ENCODE results near the gene CYP4V2. TPM values are rescaled to one million over a fixed set of nuclear protein-coding genes. Genes with fewer than 3 reads are reported as not detected.
A peak's percentile ranks its signal among the peaks of the same experiment; 100 is the strongest.

CYP4V2 gene
- total and polyA plus RNA-seq, 2 donors from 2014 or later: 29.5 to 69.8 TPM

DNA sequence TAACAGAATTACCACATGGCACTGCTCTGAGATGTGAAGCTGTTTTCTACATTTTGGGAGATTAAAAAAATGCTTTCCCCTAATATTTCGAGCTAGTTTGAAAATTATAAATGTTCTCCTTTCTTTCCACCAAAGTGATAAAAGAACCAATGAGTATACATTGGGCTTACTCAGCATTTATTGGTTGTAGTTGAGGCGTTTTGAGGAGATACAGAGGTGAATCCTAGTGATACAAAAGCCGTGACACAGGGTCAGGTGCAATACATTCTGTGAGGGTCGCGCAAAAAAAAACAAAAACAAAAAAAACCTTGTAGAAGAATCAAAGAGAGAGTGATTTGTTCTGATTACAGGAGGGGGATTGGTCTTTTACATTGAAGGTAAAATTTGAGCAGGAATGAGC, 32.4 kb upstream of the CYP4V2 start:
- Histone ChIP-seq H3K4me3 (ENCODE audit: low read length in 3 of 3) (no peak overlapping the region), H3K9ac (ENCODE audit: low read length in 3 of 3) (no peak overlapping the region), H3K27me3 (ENCODE audit: control insufficient read depth, insufficient read depth, low read length) (no peaks in the 10 kb centered on the region), H3K36me3 (ENCODE audit: control insufficient read depth in 2 of 3, insufficient read depth in 3 of 3, low read length in 3 of 3) (peaks cover 12 to 23% (median 15%) of the 10 kb centered on the region in 3 donors), H3K9me3 (ENCODE audit: control insufficient read depth in 2 of 3, insufficient read depth in 1 of 3, low read length in 3 of 3) (peaks cover 0 to 1% (median 0%) of the 10 kb centered on the region in 3 donors), H3K4me1 (ENCODE audit: control insufficient read depth in 2 of 3, insufficient read depth in 2 of 3, low read depth in 1 of 3, low read length in 3 of 3) (peaks cover 0 to 6% (median 0%) of the 10 kb centered on the region in 3 donors), H3K27ac (ENCODE audit: low read depth in 2 of 2, low read length in 2 of 2) (no peak overlapping the region)
- intact Hi-C loops (cut with DNase I): no loop called here
- TF ChIP-seq, protein P1, sequence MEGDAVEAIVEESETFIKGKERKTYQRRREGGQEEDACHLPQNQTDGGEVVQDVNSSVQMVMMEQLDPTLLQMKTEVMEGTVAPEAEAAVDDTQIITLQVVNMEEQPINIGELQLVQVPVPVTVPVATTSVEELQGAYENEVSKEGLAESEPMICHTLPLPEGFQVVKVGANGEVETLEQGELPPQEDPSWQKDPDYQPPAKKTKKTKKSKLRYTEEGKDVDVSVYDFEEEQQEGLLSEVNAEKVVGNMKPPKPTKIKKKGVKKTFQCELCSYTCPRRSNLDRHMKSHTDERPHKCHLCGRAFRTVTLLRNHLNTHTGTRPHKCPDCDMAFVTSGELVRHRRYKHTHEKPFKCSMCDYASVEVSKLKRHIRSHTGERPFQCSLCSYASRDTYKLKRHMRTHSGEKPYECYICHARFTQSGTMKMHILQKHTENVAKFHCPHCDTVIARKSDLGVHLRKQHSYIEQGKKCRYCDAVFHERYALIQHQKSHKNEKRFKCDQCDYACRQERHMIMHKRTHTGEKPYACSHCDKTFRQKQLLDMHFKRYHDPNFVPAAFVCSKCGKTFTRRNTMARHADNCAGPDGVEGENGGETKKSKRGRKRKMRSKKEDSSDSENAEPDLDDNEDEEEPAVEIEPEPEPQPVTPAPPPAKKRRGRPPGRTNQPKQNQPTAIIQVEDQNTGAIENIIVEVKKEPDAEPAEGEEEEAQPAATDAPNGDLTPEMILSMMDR (IDR thresholded peaks at IDR 0.05; ENCODE audit: borderline replicate concordance, extremely low read depth, insufficient read depth): no peak
- FAIRE-seq (no peak), DNase-seq (no peak)

DNA sequence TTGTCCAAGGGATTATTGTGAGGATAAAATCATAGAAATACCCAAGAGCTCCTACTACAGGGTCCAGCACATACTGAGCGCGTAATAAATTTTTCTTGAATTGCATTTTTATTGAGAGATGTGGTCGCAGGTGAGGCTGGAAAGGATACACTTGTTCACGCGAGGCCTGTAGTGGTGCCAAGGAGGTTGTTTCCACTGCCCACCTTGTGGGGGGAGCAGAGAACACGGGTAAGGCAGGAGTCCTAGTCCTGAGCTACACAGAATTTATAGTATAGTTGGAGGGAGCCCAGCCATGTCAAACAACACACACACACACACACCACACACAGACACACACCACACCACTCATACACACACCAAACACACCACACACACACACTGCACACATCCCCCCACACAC, 31.8 kb upstream of the CYP4V2 start:
- FAIRE-seq: no peak

DNA sequence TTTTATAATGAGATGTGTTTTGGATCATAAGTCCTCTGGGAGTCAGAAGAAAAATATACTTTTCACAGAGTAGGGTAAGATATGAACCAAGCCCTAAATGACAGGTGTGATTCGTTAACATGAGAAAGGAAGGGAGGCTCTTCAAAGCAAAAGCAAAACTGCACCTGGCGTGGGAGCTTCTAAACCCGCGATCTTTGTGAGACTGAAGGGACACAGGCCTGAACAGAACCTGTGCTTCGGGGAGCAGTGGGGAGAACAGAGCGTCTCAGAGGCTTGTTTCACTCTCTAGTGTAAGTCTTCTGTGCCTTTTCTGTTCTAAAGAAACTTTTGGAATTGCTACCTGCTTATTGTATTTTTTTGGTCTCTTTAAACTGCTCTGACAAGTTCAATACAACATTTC, 30.2 kb upstream of the CYP4V2 start:
- Histone ChIP-seq H3K36me3 (ENCODE audit: control insufficient read depth in 2 of 3, insufficient read depth in 3 of 3, low read length in 3 of 3) (peaks cover 12 to 27% (median 15%) of the 10 kb centered on the region in 3 donors), H3K27ac (ENCODE audit: low read depth in 2 of 2, low read length in 2 of 2) (no peak overlapping the region), H3K4me3 (ENCODE audit: low read length in 3 of 3) (no peak overlapping the region), H3K9me3 (ENCODE audit: control insufficient read depth in 2 of 3, insufficient read depth in 1 of 3, low read length in 3 of 3) (peaks cover 0 to 1% (median 0%) of the 10 kb centered on the region in 3 donors), H3K9ac (ENCODE audit: low read length in 3 of 3) (no peak overlapping the region), H3K4me1 (ENCODE audit: control insufficient read depth in 2 of 3, insufficient read depth in 2 of 3, low read depth in 1 of 3, low read length in 3 of 3) (peaks cover 0 to 6% (median 0%) of the 10 kb centered on the region in 3 donors), H3K27me3 (ENCODE audit: control insufficient read depth, insufficient read depth, low read length) (no peaks in the 10 kb centered on the region)
- TF ChIP-seq, protein P1 (IDR thresholded peaks at IDR 0.05; ENCODE audit: borderline replicate concordance, extremely low read depth, insufficient read depth): no peak
- no peak for FAIRE-seq
- no peak for DNase-seq
- intact Hi-C loops (cut with DNase I): no loop called here

More for the DNA sequence above, 31.8 kb upstream of the CYP4V2 start:
- intact Hi-C loops (cut with DNase I): no loop called here
- Histone ChIP-seq H3K9ac (ENCODE audit: low read length in 3 of 3) (no peak overlapping the region), H3K4me1 (ENCODE audit: control insufficient read depth in 2 of 3, insufficient read depth in 2 of 3, low read depth in 1 of 3, low read length in 3 of 3) (peaks cover 0 to 6% (median 0%) of the 10 kb centered on the region in 3 donors), H3K27me3 (ENCODE audit: control insufficient read depth, insufficient read depth, low read length) (no peaks in the 10 kb centered on the region), H3K27ac (ENCODE audit: low read depth in 2 of 2, low read length in 2 of 2) (no peak overlapping the region), H3K36me3 (ENCODE audit: control insufficient read depth in 2 of 3, insufficient read depth in 3 of 3, low read length in 3 of 3) (peaks cover 12 to 22% (median 15%) of the 10 kb centered on the region in 3 donors), H3K9me3 (ENCODE audit: control insufficient read depth in 2 of 3, insufficient read depth in 1 of 3, low read length in 3 of 3) (peaks cover 0 to 1% (median 0%) of the 10 kb centered on the region in 3 donors), H3K4me3 (ENCODE audit: low read length in 3 of 3) (no peak overlapping the region)
- TF ChIP-seq, protein P1 (IDR thresholded peaks at IDR 0.05; ENCODE audit: borderline replicate concordance, extremely low read depth, insufficient read depth): no peak
- DNase-seq: peak in 1 of 5 donors; percentile 27

Data from kidney (tissue), 14 donors.